HK-2 (cell line): ENCODE measurements around the gene PADI3.

Source experiments
- DNase-seq: peaks from one replicate; pipeline ENCODE4 v3.0.0-alpha.2; 2018; ENCODE audit not compliant: unreplicated experiment

The PADI3 gene

DNA sequence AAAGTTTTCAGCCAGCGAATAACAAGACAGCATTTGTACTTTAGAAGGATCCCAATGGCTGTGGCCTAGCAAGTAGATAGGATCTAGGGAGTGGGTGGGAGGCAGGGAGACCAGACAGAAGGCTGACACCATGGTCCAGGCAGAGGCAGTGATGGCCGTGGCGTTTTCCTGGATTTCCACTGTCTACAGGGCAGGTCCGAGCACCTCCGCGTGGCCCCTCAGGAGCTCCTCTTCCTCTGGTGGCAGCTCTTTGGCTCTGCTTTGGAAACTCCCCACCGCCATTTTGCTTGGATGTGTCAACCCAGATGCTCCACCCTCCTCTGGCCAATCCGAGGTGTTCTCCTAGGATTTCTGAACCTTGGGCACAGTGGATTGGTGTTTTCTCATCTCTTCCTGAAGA, 84.2 kb downstream of the PADI3 start:
- no peak for DNase-seq
